A549 (cell line): ENCODE measurements around the gene LDLRAD1. TPM values are rescaled to one million over a fixed set of nuclear protein-coding genes. Genes with fewer than 3 reads are reported as not detected.

Source experiments
- ATAC-seq, 2 experiments: fragments of 200-7000 bp in 1 of 2; fragments of >200 bp in 1 of 2; cut with Nextera tagmentation in 1 of 2; cut with Tn5 transposase in 1 of 2; 3 replicates each; pipeline versions ENCODE4 v1.8.0 to v1.9.1; 2018 to 2020; ENCODE audit warnings: mild to moderate bottlenecking in 1 of 2, moderate library complexity in 1 of 2
- CTCF ChIA-PET: fragments of 300-600 bp; sonication (Branson Sonifier 250); formaldehyde crosslinking; extraction: SDS; loops from one replicate; lab custom pipeline; 2021; ENCODE audit warnings: antibody characterized with exemption, inconsistent platforms; lab: Yijun Ruan, JAX
- POLR2A ChIA-PET: fragments of 350-600 bp; formaldehyde crosslinking; extraction: SDS; loops from one replicate; lab custom pipeline; 2021; ENCODE audit warnings: antibody characterized with exemption, inconsistent platforms; lab: Yijun Ruan, JAX
- DNase-seq, 2 experiments: peaks; one replicate each; pipeline versions ENCODE4 v3.0.0 to v3.0.0-alpha.2; 2011 to 2016; ENCODE audit warnings: low read depth in 1 of 2, low spot score in 1 of 2
- FAIRE-seq: peaks from 2 replicates; lab custom pipeline; 2011; peaks lifted over from hg19 to GRCh38; lab: Jason Lieb, UNC
- H3K27ac ChIP-seq, 2 experiments: fragments of >200 bp; sonication (Bioruptor Twin); formaldehyde crosslinking; 3 replicates each; pipeline ENCODE4 v1.5.1; 2016 to 2017
- H3K4me1 ChIP-seq: fragments of >200 bp; sonication (Bioruptor Twin); formaldehyde crosslinking; 3 replicates; pipeline ENCODE4 v1.6.1; 2016
- H3K4me2 ChIP-seq: fragments of >200 bp; sonication (Bioruptor Twin); formaldehyde crosslinking; 3 replicates; pipeline ENCODE4 v1.6.1; 2016
- H3K4me3 ChIP-seq: fragments of >200 bp; sonication (Bioruptor Twin); formaldehyde crosslinking; 3 replicates; pipeline ENCODE4 v1.5.1; 2016
- H3K9me3 ChIP-seq: fragments of >200 bp; sonication (Bioruptor Twin); formaldehyde crosslinking; 3 replicates; pipeline ENCODE4 v1.6.1; 2016
- BHLHE40 ChIP-seq: IDR thresholded peaks from 2 replicates; pipeline ENCODE4 v1.6.1; 2012; ENCODE audit warnings: low read depth, low read length, inconsistent platforms
- CBX2 ChIP-seq: fragments of 200-600 bp; sonication (generic); IDR thresholded peaks from 2 replicates; pipeline ENCODE4 v1.6.1; 2016; ENCODE audit warnings: low read depth, mild to moderate bottlenecking, borderline replicate concordance
- CBX8 ChIP-seq: fragments of 200-600 bp; sonication (generic); IDR thresholded peaks from 2 replicates; pipeline ENCODE4 v1.6.1; 2016
- CEBPB ChIP-seq, 2 experiments: fragments of >200 bp in 1 of 2; sonication (Bioruptor Twin) in 1 of 2; formaldehyde crosslinking in 1 of 2; IDR thresholded peaks; 2 replicates each; pipeline ENCODE4 v1.6.1; 2012 to 2016
- CHD4 ChIP-seq: fragments of 200-600 bp; sonication (generic); IDR thresholded peaks from 2 replicates; pipeline ENCODE4 v1.6.1; 2016; ENCODE audit warnings: antibody characterized with exemption, mild to moderate bottlenecking, borderline replicate concordance
- CTCF ChIP-seq: fragments of >200 bp; sonication (Bioruptor Twin); formaldehyde crosslinking; IDR thresholded peaks from 3 replicates; pipeline ENCODE4 v1.5.1; 2016
- FOSB ChIP-seq: fragments of 250-450 bp; sonication (Bioruptor Pico); IDR thresholded peaks from 2 replicates; pipeline ENCODE4 v1.5.0; 2020; ENCODE audit warnings: mild to moderate bottlenecking, moderate library complexity
- HES2 ChIP-seq: fragments of >200 bp; sonication (Bioruptor Twin); formaldehyde crosslinking; IDR thresholded peaks from 2 replicates; pipeline ENCODE4 v1.6.1; 2016
- HEYL ChIP-seq: fragments of 250-450 bp; sonication (Bioruptor Pico); IDR thresholded peaks from 2 replicates; pipeline ENCODE4 v1.8.0; 2021; ENCODE audit warnings: mild to moderate bottlenecking, moderate library complexity
- HMGXB4 ChIP-seq: fragments of 250-450 bp; sonication (Bioruptor Pico); IDR thresholded peaks from 2 replicates; pipeline ENCODE4 v1.5.0; 2021; ENCODE audit warnings: mild to moderate bottlenecking, moderate library complexity, borderline replicate concordance
- HOXB5 ChIP-seq: fragments of 250-450 bp; sonication (Bioruptor Pico); IDR thresholded peaks from 2 replicates; pipeline ENCODE4 v1.5.0; 2020; ENCODE audit warnings: mild to moderate bottlenecking, moderate library complexity
- JUN ChIP-seq, 2 experiments: fragments of >200 bp; sonication (Bioruptor Twin); formaldehyde crosslinking; IDR thresholded peaks; 2 replicates in 1 of 2; 3 replicates in 1 of 2; pipeline ENCODE4 v1.6.1; 2016 to 2017
- KDM1A ChIP-seq: fragments of 200-600 bp; sonication (generic); IDR thresholded peaks from 2 replicates; pipeline ENCODE4 v1.6.1; 2016; ENCODE audit warnings: low read depth, mild to moderate bottlenecking
- KDM5A ChIP-seq: fragments of 200-600 bp; sonication (generic); IDR thresholded peaks from 2 replicates; pipeline ENCODE4 v1.6.1; 2016; ENCODE audit warnings: antibody characterized with exemption, mild to moderate bottlenecking
- MAZ ChIP-seq: fragments of 150-350 bp; IDR thresholded peaks from 2 replicates; pipeline ENCODE4 v1.6.1; 2014; ENCODE audit warnings: antibody characterized with exemption, low read depth, low read length, borderline replicate concordance
- NPAS2 ChIP-seq: fragments of 250-450 bp; sonication (Bioruptor Pico); IDR thresholded peaks from 2 replicates; pipeline ENCODE4 v1.8.0; 2022; ENCODE audit warnings: mild to moderate bottlenecking, moderate library complexity, borderline replicate concordance
- NR3C1 ChIP-seq: fragments of >200 bp; sonication (Bioruptor Twin); formaldehyde crosslinking; IDR thresholded peaks from 3 replicates; pipeline ENCODE4 v1.6.1; 2017
- PHF8 ChIP-seq: fragments of 200-600 bp; sonication (generic); IDR thresholded peaks from 2 replicates; pipeline ENCODE4 v1.6.1; 2016; ENCODE audit warnings: low read depth, mild to moderate bottlenecking, antibody characterized with exemption, moderate library complexity, borderline replicate concordance
- POLR2A ChIP-seq: IDR thresholded peaks from 2 replicates; pipeline ENCODE4 v1.6.1; 2012; ENCODE audit warnings: mild to moderate bottlenecking, low read length
- RAD21 ChIP-seq, 2 experiments: fragments of >200 bp in 1 of 2; sonication (Bioruptor Twin) in 1 of 2; formaldehyde crosslinking in 1 of 2; IDR thresholded peaks in 1 of 2; conservative IDR thresholded peaks in 1 of 2; 2 replicates in 1 of 2; 3 replicates in 1 of 2; pipeline ENCODE4 v1.6.1; 2012 to 2018; ENCODE audit warnings: inconsistent platforms in 1 of 2
- REST ChIP-seq: fragments of 200-600 bp; sonication (generic); IDR thresholded peaks from 2 replicates; pipeline ENCODE4 v1.6.1; 2016; ENCODE audit warnings: antibody characterized with exemption, mild to moderate bottlenecking, moderate library complexity
- RFX5 ChIP-seq: fragments of 450-650 bp; IDR thresholded peaks from 2 replicates; pipeline ENCODE4 v1.7.1; 2014; ENCODE audit warnings: antibody characterized with exemption, mild to moderate bottlenecking, moderate library complexity
- RNF2 ChIP-seq: fragments of 200-600 bp; sonication (generic); IDR thresholded peaks from 2 replicates; pipeline ENCODE4 v1.6.1; 2016; ENCODE audit warnings: low read depth, mild to moderate bottlenecking, antibody characterized with exemption, moderate library complexity, borderline replicate concordance
- SREBF2 ChIP-seq: fragments of 450-650 bp; IDR thresholded peaks from 2 replicates; pipeline ENCODE4 v1.6.1; 2014; ENCODE audit warnings: mild to moderate bottlenecking, moderate library complexity
- TFCP2L1 ChIP-seq: fragments of 250-450 bp; sonication (Bioruptor Pico); IDR thresholded peaks from 2 replicates; pipeline ENCODE4 v1.5.0; 2021; ENCODE audit warnings: mild to moderate bottlenecking
- TP53 ChIP-seq: fragments of 250-450 bp; sonication (Bioruptor Pico); IDR thresholded peaks from 2 replicates; pipeline ENCODE4 v1.5.0; 2021; ENCODE audit warnings: mild to moderate bottlenecking, moderate library complexity
- ZSCAN20 ChIP-seq: fragments of 250-450 bp; sonication (Bioruptor Pico); IDR thresholded peaks from 2 replicates; pipeline ENCODE4 v1.8.0; 2022; ENCODE audit warnings: mild to moderate bottlenecking, moderate library complexity
- polyA plus RNA-seq, 4 experiments: library from polyadenylated mRNA; depleted of rRNA in 3 of 4; stranded (reverse); fragments of >200 nt; fragmentation: RNase III in 1 of 4; extraction: RNeasy Plus Mini Kit Qiagen cat#74134 plus additional on column Dnase treatment in 1 of 4; gene quantifications; 2 replicates in 3 of 4; 3 replicates in 1 of 4; pipeline ENCODE4 v1.2.3, GENCODE V29; 2011 to 2017

LDLRAD1 gene
- polyA plus RNA-seq, 2 of the 4 experiments (the other 2 are of a cell fraction): 0.06 TPM; not detected in 1

DNA sequence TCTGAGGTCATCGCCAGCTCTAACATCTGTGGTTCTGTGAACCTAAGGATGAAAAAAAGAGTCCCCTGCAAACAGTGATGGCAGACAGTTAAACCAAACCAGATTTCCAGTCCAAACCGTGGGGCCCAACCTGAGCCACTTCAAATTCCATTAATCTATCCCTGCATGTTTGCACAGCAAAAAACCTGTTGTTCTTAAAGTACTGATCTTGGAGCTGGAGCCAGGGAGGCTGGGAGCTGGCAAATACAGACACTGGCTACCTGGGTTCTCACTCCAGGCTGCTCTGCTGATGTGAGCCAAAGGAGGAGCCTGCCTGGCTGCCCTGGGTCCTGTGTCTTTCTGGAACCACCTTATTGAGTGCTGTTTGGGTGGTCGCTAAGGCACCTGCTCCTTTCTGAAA, 16.4 kb downstream of the LDLRAD1 start (continued):
- TF ChIP-seq REST (no peak), BHLHE40 (no peak), MAZ (no peak), HES2 (no peak), CEBPB (IDR thresholded peaks at IDR 0.05) (no peak), ZSCAN20 (CRISPR knock-in tag) (no peak), POLR2A (no peak), FOSB (CRISPR knock-in tag) (no peak), CHD4 (no peak), RFX5 (no peak), JUN (IDR thresholded peaks at IDR 0.05) (no peak)

- ATAC-seq: no peak
- POLR2A ChIA-PET: no interaction called here
- Histone ChIP-seq H3K4me1 (no peaks in the 10 kb centered on the region), H3K4me2 (no peak overlapping the region), H3K4me3 (no peak overlapping the region), H3K27ac (no peak overlapping the region), H3K9me3 (no peaks in the 10 kb centered on the region)
- CTCF ChIA-PET: no interaction called here
- TF ChIP-seq HEYL: no peak
- TF ChIP-seq SREBF2: no peak
- TF ChIP-seq NR3C1: no peak
- TF ChIP-seq MAZ: no peak
- TF ChIP-seq TP53: no peak
- no peak for TF ChIP-seq HOXB5 (CRISPR knock-in tag)
- no peak for TF ChIP-seq NPAS2
- TF ChIP-seq KDM5A: no peak
- TF ChIP-seq CEBPB (IDR thresholded peaks at IDR 0.05): no peak
- TF ChIP-seq RAD21 (conservative IDR thresholded peaks at IDR 0.05 in 1 of 2, IDR thresholded peaks at IDR 0.05 in 1 of 2): no peak
- TF ChIP-seq HMGXB4: no peak
- no peak for TF ChIP-seq BHLHE40
- TF ChIP-seq KDM1A: no peak
- TF ChIP-seq CBX8: no peak
- TF ChIP-seq RNF2: no peak
- no peak for TF ChIP-seq CTCF
- no peak for TF ChIP-seq PHF8
- TF ChIP-seq RFX5: no peak
- no peak for TF ChIP-seq CBX2
- TF ChIP-seq TFCP2L1 (CRISPR knock-in tag): no peak
- no peak for DNase-seq
- no peak for FAIRE-seq
Measured at GRCh38 chr1:53999920-54000319, 18.1 kb downstream of the LDLRAD1 start.
